Measurements from ENCODE around the gene HIVEP3.

The HIVEP3 gene

DNA sequence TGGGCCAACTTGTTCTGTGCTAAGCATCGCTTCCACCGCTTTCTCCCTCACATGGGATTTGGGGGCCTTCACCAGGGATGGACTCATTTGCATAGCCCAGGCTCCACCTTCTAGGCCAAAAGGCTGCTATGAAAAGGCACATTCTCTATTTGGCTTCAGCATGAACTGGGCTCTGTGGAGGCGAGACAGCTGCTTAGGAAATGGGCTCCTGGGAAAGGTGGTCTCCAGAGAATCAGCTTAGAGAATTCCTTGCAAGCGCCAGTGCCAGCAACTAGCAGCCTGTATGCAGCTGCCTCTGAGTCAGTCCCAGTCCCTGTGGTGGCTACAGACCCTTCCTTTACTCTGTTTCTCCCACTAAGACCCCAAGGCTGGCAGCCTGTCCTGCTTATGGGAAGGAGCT lies 214.5 kb downstream of the HIVEP3 start:
- no peaks in the 10 kb centered on the region for H3K9me2 ChIP-seq (ENCODE audit: low read depth, low read length)
- H3K9me3 ChIP-seq (ENCODE audit: low read length), result no peaks in the 10 kb centered on the region
- H3K79me2 ChIP-seq (ENCODE audit: insufficient read depth, low read length), result no peaks in the 10 kb centered on the region
- no peak overlapping the region for H3K4me3 ChIP-seq (ENCODE audit: low read depth, low read length, poor library complexity, severe bottlenecking)
- H2AFZ ChIP-seq (ENCODE audit: low read length), result no peak overlapping the region
- H3K27me3 ChIP-seq (ENCODE audit: insufficient read depth, low read length), result no peaks in the 10 kb centered on the region; the same call in 1 of the 2 replicates
- H3F3A ChIP-seq (ENCODE audit: insufficient read depth, low read length), result no peaks in the 10 kb centered on the region
- TF ChIP-seq CTCF (IDR thresholded peaks at IDR 0.05; ENCODE audit: low read length) (no peak), EZH2 (IDR thresholded peaks at IDR 0.05; ENCODE audit: borderline replicate concordance, low read length) (no peak)
- no peak overlapping the region for H3K4me2 ChIP-seq (ENCODE audit: low read length)
- H4K20me1 ChIP-seq (ENCODE audit: insufficient read depth, low read length), result no peaks in the 10 kb centered on the region
- peaks cover 1% of the 10 kb centered on the region for H3K4me1 ChIP-seq (ENCODE audit: insufficient read depth, low read length, severe bottlenecking)
- H3K27ac ChIP-seq (ENCODE audit: low read depth, low read length, poor library complexity, severe bottlenecking), result no peak overlapping the region
- no peak overlapping the region for H3K9ac ChIP-seq (ENCODE audit: low read length)
- H3K36me3 ChIP-seq (ENCODE audit: insufficient read depth, low read length), result no peaks in the 10 kb centered on the region

DNA sequence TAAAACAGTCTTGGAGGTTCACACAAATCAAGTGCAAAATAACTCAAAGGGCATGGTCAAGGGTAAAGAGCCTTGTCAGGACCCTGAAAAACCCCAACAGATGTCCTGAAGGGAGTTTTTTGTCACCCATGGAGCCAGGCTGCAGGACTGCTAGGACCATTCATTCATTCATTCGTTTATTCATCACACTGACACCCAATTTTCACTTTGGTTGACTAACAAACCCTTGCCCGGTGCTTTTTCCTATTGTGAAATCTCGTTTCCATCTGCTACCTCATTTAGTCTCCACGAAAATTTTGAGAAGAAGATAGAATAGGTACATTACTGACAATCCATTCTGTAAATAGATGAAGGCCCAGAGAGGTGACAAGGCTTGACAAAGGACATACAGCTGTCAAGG lies 216.0 kb downstream of the HIVEP3 start:
- H3K79me2 ChIP-seq (ENCODE audit: insufficient read depth, low read length), result no peaks in the 10 kb centered on the region
- H4K20me1 ChIP-seq (ENCODE audit: insufficient read depth, low read length), result no peaks in the 10 kb centered on the region
- H3K9ac ChIP-seq (ENCODE audit: low read length), result no peak overlapping the region
- no peak overlapping the region for H2AFZ ChIP-seq (ENCODE audit: low read length)
- H3K27ac ChIP-seq (ENCODE audit: low read depth, low read length, poor library complexity, severe bottlenecking), result no peak overlapping the region
- no peak overlapping the region for H3K4me3 ChIP-seq (ENCODE audit: low read depth, low read length, poor library complexity, severe bottlenecking)
- no peaks in the 10 kb centered on the region for H3K9me2 ChIP-seq (ENCODE audit: low read depth, low read length)
- no peak for TF ChIP-seq CTCF (IDR thresholded peaks at IDR 0.05; ENCODE audit: low read length)
- no peak for TF ChIP-seq EZH2 (IDR thresholded peaks at IDR 0.05; ENCODE audit: borderline replicate concordance, low read length)
- no peaks in the 10 kb centered on the region for H3K36me3 ChIP-seq (ENCODE audit: insufficient read depth, low read length)
- no peak overlapping the region for H3K4me2 ChIP-seq (ENCODE audit: low read length)
- H3F3A ChIP-seq (ENCODE audit: insufficient read depth, low read length), result no peaks in the 10 kb centered on the region
- H3K27me3 ChIP-seq (ENCODE audit: insufficient read depth, low read length), result no peaks in the 10 kb centered on the region; the same call in 1 of the 2 replicates
- H3K9me3 ChIP-seq (ENCODE audit: low read length), result no peaks in the 10 kb centered on the region
- peaks cover 7% of the 10 kb centered on the region for H3K4me1 ChIP-seq (ENCODE audit: insufficient read depth, low read length, severe bottlenecking)

GRCh38 chr1:41700986-41701535 lies 217.7 kb downstream of the HIVEP3 start:
- no peak overlapping the region for H3K9ac ChIP-seq (ENCODE audit: low read length)
- no peak overlapping the region for H3K4me3 ChIP-seq (ENCODE audit: low read depth, low read length, poor library complexity, severe bottlenecking)
- H3K4me1 ChIP-seq (ENCODE audit: insufficient read depth, low read length, severe bottlenecking), result peaks cover 7% of the 10 kb centered on the region
- no peak for TF ChIP-seq CTCF (IDR thresholded peaks at IDR 0.05; ENCODE audit: low read length)
- TF ChIP-seq EZH2 (IDR thresholded peaks at IDR 0.05; ENCODE audit: borderline replicate concordance, low read length), result no peak
- H2AFZ ChIP-seq (ENCODE audit: low read length), result no peak overlapping the region
- no peaks in the 10 kb centered on the region for H3K36me3 ChIP-seq (ENCODE audit: insufficient read depth, low read length)
- H3K9me3 ChIP-seq (ENCODE audit: low read length), result no peaks in the 10 kb centered on the region
- H3K27ac ChIP-seq (ENCODE audit: low read depth, low read length, poor library complexity, severe bottlenecking), result no peak overlapping the region
- H3K79me2 ChIP-seq (ENCODE audit: insufficient read depth, low read length), result no peaks in the 10 kb centered on the region
- H3F3A ChIP-seq (ENCODE audit: insufficient read depth, low read length), result no peaks in the 10 kb centered on the region
- H3K9me2 ChIP-seq (ENCODE audit: low read depth, low read length), result no peaks in the 10 kb centered on the region
- H4K20me1 ChIP-seq (ENCODE audit: insufficient read depth, low read length), result no peaks in the 10 kb centered on the region
- no peak overlapping the region for H3K4me2 ChIP-seq (ENCODE audit: low read length)
- no peaks in the 10 kb centered on the region; the same call in 1 of the 2 replicates for H3K27me3 ChIP-seq (ENCODE audit: insufficient read depth, low read length)

Measured in OCI-LY1 (cell line).